HG03039 (cell line): ENCODE measurements around the gene GABRB3.

ENCODE experiments used
- ATAC-seq: cut with Tn5 transposase; IDR thresholded peaks from one replicate; pipeline ENCODE4 v1.9.1; 2021; ENCODE audit warnings: mild to moderate bottlenecking, moderate library complexity; ENCODE audit not compliant: unreplicated experiment

GABRB3 gene

GRCh38 chr15:26772154-26773066 is at the start of gene GABRB3:
Gene GABRB3 (minus strand): TSS chr15:26773066.
- ATAC-seq: no peak

DNA sequence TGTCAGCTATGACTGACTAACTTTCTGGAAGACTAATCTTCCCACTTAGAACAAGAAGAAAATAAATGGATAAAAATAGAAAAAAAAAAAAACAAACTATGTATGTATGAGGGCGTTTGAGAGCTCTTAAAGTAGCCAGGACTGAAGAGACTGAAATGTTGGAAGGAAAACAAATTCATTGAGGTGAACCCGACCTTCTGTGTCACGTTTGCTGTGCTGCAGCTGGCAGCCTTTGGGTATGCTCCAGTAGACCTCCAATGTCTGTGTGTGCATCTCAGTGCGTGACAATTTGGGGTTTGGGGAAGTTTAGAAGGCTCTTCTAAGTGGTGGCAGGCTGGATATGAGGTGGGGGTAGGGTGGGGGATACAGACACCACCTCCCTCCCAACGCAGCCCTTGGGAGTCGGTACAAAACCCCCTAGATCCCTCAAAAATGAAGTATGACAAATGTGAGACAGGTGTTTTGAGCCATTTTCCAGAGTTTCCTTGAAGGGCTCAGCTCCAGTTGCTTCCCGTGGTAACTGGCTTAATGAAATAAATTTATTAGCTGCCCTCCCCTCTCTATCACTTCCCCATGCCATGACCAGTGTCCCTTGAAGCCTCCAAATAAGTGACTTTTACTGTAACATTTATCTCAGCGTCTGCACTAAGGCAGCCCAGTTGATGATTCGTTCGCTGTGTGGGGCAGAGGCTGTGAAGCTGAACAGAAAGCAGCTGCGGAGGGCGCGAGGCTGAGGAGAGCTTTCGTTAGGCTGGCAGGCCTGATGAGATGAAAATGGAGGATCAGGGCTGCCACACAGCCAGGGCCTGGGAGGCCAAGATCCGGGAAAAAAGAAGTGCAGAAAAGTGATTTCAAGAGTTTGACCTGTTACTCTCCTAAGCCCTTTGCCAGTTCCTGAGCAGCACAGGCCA is 34.9 kb upstream of the GABRB3 start:
- no peak for ATAC-seq

DNA sequence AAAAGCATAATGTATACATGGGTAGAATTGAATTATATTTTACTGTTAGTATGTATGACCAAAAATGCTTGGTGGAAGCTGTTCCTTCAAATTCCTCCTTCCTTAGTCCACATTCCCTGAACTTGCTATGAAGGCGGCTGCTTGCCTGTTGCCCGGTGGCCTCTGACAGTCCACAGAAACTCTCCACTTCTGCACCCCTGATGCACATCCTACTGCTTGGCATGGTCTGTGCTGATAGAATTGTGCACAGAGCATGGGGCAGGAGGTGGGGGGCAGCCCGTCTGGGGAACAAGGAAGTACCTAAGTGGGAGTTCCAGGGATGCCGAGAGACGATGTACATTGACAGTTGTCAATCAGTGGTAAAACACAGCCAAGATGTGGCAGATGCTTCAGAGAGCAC is 33.7 kb upstream of the GABRB3 start:
- no peak for ATAC-seq

DNA sequence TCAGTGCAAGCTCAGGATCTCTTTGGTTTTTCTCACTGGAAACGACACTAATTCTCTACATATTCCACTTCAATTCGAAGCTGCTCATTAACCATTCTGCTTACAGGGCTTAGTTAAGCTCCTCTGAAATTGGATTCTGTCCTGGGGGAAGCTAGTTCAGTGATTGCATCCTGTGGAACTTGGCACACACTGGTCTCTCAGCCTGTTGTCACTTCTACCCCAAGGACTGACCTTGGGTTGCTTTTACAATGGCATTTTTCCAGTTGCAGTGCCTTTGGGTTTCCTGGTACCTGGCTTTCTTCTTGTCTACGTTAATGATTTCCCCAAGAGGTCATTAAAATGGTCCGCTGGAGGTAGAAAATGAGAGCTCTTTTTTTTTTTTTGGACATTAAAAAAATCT is 33.3 kb upstream of the GABRB3 start:
- ATAC-seq: no peak

DNA sequence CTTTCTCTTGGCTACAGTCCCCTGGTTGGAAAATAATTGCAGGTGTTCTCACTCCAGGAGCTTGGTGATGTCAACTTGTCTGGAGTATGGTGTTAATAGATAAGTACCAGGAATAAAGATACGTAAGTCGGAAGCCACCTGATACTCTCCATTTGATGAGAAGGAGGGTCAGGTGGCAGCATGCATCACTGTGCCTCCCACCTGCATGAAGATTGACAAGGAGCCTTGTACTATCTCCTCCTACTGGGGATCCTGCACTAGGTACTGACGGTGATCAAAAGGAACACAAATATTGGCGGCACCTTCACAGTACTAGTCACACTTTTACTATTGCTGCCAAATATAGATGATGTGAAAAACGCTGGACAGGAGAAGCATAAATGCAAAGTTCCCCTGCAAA is 32.6 kb upstream of the GABRB3 start:
- ATAC-seq: no peak

DNA sequence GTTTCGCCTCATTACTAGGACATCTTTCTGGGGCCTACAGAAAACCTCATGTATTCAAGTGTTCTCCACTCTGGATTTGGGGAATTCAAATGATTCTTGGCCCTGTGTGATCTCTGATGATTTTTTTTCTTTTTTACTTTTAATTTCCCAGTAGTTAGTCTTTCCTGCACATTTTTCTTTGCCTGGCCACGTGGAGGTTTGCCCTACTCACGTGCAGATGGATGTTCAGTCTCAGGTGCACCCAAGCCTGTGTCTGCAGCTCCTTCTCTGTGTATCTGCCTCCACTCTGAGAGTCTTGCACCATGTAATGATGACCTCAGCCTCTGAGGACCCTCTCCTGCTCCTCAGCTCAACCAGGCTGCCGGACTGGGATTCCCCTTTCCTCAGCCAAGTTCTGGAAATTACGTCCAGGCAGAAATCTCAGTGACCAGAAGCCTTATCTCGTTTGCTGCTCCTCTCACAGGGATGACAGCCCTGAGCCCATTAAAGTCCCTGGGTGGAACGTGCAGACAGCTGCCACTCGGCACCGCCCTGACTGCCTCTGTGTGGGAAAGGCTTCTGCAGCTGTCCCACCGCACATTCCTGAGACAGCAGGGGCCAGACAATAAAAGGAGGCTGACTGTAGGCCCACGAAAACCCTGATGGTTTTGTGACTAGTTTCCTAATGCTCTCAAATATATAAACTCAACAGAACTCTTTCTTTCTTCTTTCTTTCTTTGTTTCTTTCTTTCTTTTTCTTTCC is 31.4 kb upstream of the GABRB3 start:
- no peak for ATAC-seq

DNA sequence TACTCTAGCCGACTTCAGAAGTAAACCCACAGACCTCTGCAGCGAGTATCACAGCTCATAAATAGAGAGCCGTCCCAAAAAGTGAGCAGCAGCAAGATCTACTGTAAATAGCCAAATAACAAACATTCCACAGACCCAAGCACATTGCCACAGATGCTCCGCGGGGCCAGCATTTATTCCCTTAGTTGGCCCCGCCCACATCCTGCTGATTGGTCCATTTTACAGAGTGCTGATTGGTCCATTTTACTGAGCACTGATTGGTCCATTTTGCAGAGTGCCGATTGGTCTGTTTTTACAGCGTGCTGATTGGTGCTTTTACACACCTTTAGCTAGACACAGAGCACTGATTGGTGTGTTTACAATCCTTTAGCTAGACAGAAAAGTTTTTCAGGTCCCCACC is 17.3 kb upstream of the GABRB3 start:
- ATAC-seq: no peak

GRCh38 chr15:26781816-26782215 is 8.9 kb upstream of the GABRB3 start:
- ATAC-seq: no peak

DNA sequence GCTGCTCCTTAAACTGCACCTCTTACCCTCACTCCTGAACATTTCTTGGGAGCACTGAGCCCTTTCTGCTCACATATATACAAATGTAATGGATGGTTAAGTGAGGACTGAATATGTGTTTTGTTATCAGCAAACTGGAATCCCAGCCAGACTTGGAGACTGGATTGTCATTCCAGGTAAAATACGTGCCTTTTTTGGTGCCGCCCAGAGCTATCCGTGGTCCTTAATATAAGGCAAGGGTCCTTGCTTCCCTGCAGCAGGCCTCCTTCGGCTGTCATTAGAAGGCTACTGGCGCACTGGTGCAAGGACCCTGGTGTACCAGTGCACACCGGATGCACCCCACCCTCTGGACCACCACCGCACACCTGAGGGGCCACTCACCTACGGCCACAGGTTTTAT is 1.1 kb upstream of the GABRB3 start:
- no peak for ATAC-seq

- no peak for ATAC-seq
These were observed 406 bp upstream of the GABRB3 start for GRCh38 chr15:26773067-26773877.

GRCh38 chr15:26771578-26772153 is 1.2 kb downstream of the GABRB3 start:
- ATAC-seq: no peak

DNA sequence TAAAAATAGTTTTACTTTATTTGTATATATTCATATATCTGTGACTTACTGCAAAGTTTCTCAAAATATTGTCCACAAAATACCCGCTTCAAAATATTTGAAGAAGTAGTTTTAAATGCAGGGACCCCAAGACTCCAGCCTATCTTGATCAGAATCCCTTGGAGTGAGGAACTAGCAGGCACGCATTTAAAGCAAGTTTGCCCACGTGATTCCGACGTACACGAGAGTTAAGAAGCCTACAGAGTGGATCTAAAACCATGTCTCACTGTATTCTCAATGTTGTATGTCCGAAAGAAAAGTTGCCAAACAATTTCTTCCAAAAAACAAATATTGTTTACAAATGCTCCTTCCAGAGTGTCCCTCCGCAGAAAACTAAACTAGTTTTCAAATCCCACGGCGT is 1.7 kb downstream of the GABRB3 start:
- no peak for ATAC-seq

DNA sequence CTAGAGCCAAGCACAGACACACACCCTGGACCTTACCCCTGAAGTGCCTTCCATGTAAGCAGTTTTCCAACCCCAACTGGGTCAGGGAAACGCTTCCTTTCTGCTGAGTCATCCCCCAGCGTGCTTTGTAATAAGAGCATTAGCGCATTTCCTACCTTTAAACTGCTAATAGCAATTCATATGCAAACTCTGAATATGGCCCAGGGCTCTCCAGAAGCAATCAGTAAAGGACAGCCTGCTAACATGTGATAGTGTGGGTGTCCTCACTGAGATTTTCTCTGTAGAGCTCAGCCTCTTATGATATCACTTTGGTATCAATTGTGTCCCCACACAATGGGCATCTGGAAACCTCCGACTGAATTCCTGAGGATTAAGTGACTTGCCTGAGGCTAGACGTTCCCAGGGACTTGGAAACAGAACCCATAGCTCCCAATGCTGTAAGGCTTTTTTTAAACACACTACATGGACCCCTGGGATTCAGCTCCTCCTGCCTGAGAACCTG is 5.6 kb downstream of the GABRB3 start:
- ATAC-seq: no peak

GRCh38 chr15:26766262-26766661 is 6.6 kb downstream of the GABRB3 start:
- no peak for ATAC-seq

DNA sequence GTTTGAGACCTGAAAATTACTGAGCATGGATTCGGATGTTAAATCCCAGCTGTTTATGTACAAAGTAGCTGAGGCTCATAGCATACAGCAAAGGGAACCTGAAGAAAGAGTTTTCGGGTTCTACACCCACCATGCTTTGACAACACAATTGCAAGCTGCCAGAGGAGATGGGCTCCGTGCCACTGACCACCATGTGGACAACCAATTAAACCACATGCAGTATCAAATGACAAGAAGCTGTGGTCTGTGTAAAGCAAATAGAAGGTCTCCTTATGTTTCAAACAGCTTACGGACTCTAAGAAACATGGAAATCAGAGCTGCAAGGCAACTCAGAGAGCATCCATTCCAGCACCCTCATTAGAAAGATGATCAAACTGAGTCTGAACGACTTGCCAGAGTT is 12.9 kb downstream of the GABRB3 start:
- no peak for ATAC-seq

DNA sequence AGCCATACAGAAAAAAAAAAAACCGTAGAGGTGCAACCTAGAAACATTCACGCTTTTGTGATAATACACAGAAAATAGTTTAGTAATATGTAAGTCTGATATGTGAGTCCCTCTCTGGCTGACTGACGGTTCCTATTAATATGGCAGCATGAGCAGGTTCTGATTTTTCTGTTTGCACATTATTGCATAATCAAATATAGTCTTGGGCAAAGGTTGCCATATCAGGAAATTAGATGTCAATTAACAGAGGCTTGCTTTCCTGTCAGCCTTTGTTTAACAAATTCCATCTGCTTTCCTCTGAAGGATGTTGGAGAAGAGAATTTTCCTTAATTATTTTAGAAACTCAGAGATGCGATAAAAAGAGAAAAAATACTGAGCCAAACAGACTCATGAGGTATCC is 14.8 kb downstream of the GABRB3 start:
- ATAC-seq: no peak

DNA sequence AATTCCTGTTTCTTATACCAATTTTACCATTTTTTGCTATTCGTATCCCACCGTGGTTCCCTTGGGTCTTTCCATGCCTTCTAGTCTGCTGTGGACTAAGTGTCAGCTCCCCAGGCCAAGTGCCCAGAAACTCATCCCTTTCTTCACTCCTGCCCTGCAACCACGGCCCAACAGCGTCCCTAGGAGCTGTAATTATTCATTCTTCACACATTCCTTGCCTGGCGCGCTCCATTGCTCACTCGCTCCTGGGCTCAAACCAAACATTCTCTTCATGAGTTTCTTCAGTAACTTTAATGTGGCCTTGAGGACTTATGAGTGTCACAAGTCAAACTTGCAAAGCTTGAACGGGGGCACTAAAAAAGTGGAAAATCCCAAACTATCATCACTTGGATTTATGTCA is 15.7 kb downstream of the GABRB3 start:
- no peak for ATAC-seq

DNA sequence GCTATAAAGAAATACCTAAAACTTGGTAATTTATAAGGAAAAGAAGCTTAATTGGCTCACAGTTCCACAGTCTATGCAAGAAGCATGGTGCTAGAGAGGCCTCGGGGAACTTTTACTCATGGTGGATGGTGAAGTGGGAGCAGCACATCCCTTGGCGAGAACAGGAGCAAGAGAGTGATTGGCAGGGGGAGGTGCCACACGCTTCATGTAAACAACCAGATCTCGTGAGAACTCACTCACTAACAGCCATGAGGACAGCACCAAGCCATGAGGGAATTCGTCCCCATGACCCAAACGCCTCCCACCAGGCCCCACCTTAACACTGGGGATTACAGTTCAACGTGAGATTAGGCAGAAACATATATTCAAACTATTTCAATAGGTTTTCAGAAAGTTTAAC is 28.0 kb downstream of the GABRB3 start:
- ATAC-seq: no peak

GRCh38 chr15:26739791-26740190 is 33.1 kb downstream of the GABRB3 start:
- no peak for ATAC-seq

DNA sequence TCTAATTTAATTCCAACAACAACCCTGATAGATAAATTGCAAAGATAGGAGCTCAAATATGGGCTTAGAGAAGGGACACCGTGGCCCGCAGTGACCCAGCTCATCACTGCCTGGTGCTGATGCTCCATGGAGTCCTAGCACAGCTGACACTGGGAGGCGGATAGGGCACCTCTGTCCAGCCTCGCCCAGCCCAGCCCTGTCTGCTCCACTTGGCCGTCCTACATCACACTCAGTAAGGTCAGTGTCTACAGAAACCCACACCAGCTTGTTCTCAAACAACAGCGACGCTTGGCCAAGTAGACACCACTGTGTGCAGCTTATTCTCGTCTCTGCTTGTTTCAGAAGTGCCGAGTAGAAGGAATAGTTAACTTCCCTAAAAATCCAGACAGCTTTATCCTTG is 33.9 kb downstream of the GABRB3 start:
- no peak for ATAC-seq
